Umbilical cord (tissue), 2 donors: ENCODE measurements around the gene TDRD10. TPM values are rescaled to one million over a fixed set of nuclear protein-coding genes. Genes with fewer than 3 reads are reported as not detected.

Experiments
- DNase-seq: peaks from one replicate; pipeline ENCODE4 v3.0.0-alpha.2; 2015; ENCODE audit warnings: low spot score
- total RNA-seq: library from RNA; depleted of rRNA; stranded (reverse); fragments of >200 nt; gene quantifications from one replicate; pipeline ENCODE4 v1.2.3, GENCODE V29; 2014; ENCODE audit warnings: low replicate concordance; ENCODE audit not compliant: insufficient read depth

TDRD10 gene
- total RNA-seq, 1 donor from 2014 or later = not detected

DNA sequence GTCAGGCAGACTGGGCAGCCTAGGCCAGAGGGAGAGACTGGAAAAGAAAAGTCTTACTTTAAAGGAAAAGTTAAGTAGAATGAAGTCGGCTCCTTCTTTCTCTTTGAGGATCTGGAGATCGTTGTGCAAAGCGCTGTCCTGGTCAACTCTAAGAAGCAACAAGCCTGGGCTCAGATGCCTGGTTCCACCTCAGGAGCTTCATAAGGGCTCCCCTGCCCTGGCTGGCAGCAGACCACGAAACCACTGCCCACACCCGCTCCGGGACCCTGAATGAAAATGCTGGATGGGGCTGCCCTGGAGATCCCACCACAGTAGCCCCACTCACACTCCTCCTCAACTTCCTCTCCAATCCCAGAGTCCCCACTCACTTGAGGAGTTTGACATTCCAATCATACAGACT is 50.0 kb downstream of the TDRD10 start:
- no peak for DNase-seq

GRCh38 chr1:154553056-154554030 is 51.3 kb downstream of the TDRD10 start:
- DNase-seq = no peak

GRCh38 chr1:154556422-154556821 is 54.4 kb downstream of the TDRD10 start:
- no peak for DNase-seq

- DNase-seq = no peak
Observed at GRCh38 chr1:154557248-154557938, 55.4 kb downstream of the TDRD10 start.

DNA sequence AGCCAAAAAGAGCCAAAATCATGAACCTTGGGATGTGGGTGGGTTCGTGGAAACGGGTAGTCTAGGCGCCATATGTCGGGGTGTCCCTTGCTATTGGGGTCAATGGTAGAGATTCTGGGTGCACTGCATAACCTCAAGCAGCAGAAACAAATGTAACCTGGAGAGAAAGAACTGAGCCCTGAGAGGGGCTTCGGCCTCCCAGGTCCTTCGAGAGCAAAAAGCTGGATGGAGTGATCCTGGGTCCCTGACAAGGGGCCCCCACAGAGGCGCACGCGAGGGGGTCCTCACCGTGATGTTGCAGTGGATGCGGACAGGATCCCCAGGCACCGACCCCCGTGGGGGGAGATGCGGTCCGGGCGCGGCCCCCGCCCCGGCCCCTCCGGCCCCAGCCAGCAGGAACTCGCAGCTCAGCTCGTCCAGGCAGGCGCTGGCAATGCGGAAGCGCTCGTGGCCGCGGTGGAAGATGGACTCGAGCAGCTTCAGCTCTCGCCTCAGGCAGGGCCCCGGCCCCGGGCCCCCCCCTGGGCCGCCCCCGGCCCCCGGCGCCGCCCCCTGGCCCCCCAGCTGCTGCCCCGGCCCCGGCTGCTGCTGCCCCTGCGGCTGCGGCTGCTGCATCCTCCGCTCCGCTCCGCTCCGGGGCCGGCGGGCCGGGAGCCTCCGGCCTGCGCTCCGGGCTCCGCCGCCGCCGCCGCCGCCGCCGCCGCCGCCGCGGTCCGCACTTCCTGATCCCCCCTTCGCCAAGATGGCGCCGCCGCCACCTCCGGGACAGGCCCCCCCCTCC is 56.1 kb downstream of the TDRD10 start, which contains the start of gene UBE2Q1:
TSS of gene UBE2Q1 (minus strand) at position 724 of the 781 bp plus-strand sequence. CDS start at position 615, 109 bp downstream.
- peak; percentile 54 for DNase-seq

- DNase-seq = peak; percentile 99
Observed at GRCh38 chr1:154558720-154559465, 56.9 kb downstream of the TDRD10 start.

- peak; percentile 93 for DNase-seq
Observed at GRCh38 chr1:154559466-154560044, 57.5 kb downstream of the TDRD10 start.

- no peak for DNase-seq
Observed at GRCh38 chr1:154565876-154566275, 63.9 kb downstream of the TDRD10 start.

DNA sequence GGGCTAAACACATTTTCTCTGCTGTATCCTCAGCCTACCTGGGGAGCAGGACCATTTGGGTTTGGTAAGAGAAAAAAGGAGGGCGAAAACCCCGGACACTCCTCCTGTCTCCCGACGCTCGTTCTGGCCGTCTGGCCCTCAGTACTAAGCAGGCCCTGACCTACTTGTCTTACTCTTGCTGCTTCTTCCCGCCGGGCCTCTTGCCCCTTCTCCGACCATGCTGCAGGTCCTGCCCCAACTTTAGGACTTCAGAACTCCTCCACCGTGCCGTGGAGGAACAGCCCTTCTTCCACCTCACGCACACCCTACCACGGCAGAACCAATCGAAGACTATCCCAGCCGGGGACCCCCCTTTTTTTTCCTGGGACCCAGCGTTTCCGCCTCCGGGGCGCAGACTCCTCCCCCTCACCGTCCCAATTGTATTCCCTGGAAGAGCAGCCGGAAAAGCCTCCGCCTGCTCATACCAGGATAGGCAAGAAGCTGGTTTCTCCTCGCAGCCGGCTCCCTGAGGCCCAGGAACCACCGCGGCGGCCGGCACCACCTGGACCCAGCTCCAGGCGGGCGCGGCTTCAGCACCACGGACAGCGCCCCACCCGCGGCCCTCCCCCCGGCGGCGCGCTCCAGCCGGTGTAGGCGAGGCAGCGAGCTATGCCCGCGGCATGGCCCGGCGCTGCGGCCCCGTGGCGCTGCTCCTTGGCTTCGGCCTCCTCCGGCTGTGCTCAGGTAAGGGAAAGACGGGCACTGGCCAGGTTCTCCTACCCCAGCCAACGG is 65.6 kb downstream of the TDRD10 start, which contains the start of gene CHRNB2:
TSS of gene CHRNB2 (plus strand) at position 393 of the 771 bp plus-strand sequence. CDS start at position 660, 267 bp downstream.
- peak; percentile 53 for DNase-seq

- no peak for DNase-seq
Observed at GRCh38 chr1:154568157-154568815, 66.3 kb downstream of the TDRD10 start.

DNA sequence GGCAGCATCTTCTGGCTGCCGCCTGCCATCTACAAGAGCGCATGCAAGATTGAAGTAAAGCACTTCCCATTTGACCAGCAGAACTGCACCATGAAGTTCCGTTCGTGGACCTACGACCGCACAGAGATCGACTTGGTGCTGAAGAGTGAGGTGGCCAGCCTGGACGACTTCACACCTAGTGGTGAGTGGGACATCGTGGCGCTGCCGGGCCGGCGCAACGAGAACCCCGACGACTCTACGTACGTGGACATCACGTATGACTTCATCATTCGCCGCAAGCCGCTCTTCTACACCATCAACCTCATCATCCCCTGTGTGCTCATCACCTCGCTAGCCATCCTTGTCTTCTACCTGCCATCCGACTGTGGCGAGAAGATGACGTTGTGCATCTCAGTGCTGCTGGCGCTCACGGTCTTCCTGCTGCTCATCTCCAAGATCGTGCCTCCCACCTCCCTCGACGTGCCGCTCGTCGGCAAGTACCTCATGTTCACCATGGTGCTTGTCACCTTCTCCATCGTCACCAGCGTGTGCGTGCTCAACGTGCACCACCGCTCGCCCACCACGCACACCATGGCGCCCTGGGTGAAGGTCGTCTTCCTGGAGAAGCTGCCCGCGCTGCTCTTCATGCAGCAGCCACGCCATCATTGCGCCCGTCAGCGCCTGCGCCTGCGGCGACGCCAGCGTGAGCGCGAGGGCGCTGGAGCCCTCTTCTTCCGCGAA is 69.4 kb downstream of the TDRD10 start:
- DNase-seq = no peak

DNA sequence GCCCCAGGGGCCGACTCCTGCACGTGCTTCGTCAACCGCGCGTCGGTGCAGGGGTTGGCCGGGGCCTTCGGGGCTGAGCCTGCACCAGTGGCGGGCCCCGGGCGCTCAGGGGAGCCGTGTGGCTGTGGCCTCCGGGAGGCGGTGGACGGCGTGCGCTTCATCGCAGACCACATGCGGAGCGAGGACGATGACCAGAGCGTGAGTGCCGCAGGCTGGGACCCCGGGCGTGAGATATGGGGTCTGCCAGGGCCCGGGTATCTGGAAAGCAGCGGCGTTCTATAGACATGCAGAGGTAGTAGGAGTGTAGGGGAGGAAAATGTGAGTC is 69.9 kb downstream of the TDRD10 start:
- no peak for DNase-seq

- DNase-seq = no peak
Observed at GRCh38 chr1:154572468-154573167, 70.6 kb downstream of the TDRD10 start.

DNA sequence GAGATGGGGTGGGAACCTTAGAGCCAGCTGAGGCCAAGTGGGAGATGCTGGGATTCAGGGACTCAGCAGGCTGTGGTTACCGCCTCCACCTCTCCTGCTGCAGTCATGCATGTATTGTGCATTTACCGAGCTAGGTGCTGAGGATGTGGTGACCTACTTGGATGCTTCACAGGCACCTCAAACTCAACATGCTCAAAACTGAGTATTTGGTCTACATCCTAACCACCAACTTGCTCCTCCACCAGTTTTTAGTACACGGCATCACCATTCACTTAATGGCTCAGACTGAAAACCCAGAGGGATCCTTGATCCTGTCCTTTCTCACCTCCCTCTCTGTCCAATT is 71.1 kb downstream of the TDRD10 start:
- DNase-seq = no peak

DNA sequence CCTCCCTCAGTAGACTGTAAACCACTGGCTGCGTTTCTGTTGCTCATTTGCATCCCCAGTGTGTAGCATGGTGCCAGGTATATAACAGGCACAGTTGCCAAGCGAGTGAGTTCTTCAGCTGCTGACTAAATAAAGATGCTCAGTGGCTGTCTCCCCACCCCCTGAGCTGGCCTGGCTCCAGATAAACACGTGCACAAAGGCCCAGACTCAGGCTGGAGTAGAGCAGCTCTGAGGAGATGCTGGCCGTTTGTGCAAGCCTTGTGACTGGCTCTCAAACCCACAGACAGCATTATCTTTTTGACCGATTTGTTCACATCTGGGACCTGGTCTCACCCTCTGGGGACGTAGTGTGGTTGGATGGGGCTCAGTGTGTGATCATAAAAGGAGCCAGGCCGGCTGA is 72.7 kb downstream of the TDRD10 start:
- DNase-seq = peak; percentile 18

GRCh38 chr1:154575147-154575927 is 73.3 kb downstream of the TDRD10 start:
- no peak for DNase-seq

DNA sequence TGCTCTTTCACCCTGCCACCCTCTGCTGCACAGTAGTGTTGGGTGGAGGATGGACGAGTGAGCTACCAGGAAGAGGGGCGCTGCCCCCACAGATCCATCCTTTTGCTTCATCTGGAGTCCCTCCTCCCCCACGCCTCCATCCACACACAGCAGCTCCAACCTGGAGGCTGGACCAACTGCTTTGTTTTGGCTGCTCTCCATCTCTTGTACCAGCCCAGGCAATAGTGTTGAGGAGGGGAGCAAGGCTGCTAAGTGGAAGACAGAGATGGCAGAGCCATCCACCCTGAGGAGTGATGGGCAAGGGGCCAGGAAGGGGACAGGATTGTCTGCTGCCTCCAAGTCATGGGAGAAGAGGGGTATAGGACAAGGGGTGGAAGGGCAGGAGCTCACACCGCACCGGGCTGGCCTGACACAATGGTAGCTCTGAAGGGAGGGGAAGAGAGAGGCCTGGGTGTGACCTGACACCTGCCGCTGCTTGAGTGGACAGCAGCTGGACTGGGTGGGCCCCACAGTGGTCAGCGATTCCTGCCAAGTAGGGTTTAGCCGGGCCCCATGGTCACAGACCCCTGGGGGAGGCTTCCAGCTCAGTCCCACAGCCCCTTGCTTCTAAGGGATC is 74.0 kb downstream of the TDRD10 start:
- no peak for DNase-seq
